NCI-H2227 treated with DMSO at 0.1 percent for 48 hours (cell line): Measurements from ENCODE around the gene SHROOM1.
"Not testable (repeated sequence)": the region's sequence is repeated elsewhere in the genome, so short reads cannot be mapped to it uniquely, and the experiment has no call there.

Experiments
- DNase-seq: peaks from one replicate; lab custom pipeline; 2025; lab: John Stamatoyannopoulos, UW

Gene SHROOM1

DNA sequence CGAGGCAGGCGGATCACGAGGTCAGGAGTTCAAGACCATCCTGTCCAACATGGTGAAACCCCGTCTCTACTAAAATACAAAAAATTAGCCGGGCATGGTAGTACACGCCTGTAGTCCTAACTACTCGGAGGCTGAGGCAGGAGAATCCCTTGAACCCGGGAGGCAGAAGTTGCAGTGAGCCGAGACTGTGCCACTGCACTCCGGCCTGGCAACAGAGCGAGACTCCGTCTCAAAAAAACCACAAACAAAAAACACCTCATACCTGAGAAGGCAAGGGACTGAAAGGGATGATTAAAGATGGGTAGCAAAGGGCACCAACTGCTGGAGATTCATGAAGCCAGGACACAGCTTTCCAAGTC is 23.7 kb downstream of the SHROOM1 start:
- not testable (repeated sequence) for DNase-seq

DNA sequence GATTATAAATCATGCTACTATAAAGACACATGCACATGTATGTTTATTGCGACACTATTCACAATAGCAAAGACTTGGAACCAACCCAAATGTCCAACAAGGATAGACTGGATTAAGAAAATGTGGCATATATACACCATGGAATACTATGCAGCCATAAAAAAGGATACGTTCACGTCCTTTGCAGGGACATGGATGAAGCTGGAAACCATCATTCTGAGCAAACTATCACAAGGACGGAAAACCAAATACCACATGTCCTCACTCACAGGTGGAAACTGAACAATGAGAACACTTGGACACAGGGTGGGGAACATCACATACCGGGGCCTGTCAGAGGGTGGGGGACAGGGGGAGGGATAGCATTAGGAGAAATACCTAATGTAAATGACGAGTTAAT is 24.6 kb downstream of the SHROOM1 start:
- not testable (repeated sequence) for DNase-seq

GRCh38 chr5:132804219-132804618 is 26.2 kb downstream of the SHROOM1 start:
- not testable (repeated sequence) for DNase-seq

GRCh38 chr5:132802685-132803066 is 27.8 kb downstream of the SHROOM1 start:
- DNase-seq = not testable (repeated sequence)

GRCh38 chr5:132802044-132802684 is 28.3 kb downstream of the SHROOM1 start:
- no peak for DNase-seq

GRCh38 chr5:132800545-132800944 is 29.9 kb downstream of the SHROOM1 start:
- no peak for DNase-seq

DNA sequence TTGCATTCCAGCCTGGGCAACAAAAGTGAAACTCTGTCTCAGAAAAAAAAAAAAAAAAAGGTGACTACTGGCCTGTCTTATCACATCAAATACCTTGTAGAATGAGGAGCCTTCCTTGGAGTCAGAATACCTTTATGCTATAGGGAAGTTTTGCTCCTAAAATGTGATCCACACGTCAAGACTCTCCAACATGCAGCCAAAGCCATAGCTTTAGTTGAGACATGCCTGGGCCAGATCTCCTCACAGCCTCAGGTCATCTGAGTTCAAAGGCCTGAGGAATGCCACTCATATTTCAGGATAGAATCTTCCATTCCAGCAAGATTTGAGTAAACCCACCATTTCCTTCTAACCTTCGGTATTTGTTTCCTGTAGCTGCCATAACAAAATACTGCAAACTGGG is 31.1 kb downstream of the SHROOM1 start:
- no peak for DNase-seq

GRCh38 chr5:132797651-132798050 is 32.8 kb downstream of the SHROOM1 start:
- DNase-seq = no peak

DNA sequence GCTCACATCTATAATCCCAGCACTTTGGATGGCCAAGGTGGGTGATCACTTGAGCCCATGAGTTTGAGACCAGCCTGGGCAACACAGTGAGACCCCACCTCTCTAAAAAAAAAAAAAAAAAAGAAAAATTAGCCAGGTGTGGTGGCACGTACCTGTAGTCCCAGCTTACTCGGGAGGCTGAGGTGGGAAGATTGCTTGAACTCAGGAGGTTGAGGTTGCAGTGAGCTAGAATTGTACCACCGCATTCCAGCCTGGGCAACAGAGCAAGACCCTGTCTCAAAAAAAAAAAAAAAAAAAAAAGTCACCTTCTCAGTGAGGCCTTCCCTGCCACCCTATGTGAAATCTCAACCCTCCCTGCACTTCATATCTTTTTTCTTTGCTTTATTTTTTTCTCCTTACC is 39.4 kb downstream of the SHROOM1 start:
- DNase-seq = no peak

GRCh38 chr5:132790201-132790865 is 40.1 kb downstream of the SHROOM1 start:
- no peak for DNase-seq

DNA sequence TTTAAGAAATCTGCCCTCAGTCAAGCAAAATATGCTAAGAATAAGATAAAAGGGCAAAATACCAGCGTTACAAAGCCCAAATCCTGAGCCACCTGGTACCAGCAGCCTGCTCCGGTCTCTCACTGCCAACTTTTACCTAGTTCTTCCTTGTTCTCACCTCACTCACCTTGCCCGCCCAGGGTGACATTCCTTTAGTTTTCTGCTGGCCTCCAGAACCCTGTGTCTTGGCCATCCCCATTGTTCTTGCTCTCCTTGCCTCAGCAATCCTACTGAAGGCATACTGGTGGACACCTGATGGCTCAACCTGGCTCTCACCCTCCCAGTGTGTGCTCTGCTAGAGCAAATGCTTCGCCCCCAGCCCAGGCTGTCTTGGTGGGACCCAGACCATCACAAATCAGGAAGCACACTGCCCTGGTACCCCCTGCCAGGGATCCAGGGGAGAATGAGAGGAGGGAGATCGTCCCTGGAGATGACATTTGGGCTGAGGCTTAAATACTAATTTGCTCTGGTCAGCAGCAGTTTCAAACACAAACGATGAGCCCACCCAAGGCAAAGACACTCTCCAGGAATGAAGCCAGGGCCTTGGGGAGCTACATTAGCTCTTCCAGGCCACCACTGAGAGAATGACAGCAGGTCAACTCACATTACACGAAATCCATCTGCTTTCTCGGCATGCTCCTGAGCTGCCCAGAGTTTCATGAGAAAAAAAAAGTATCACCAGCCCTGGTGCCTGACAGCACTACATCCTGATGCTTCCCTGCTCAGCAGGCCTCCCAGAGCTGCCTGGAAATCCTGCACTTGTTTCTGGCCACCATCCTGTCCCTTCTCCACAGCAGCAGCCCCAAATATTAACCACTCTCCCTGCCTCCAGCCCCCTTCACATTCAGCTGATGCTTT is 41.2 kb downstream of the SHROOM1 start:
- DNase-seq = no peak

DNA sequence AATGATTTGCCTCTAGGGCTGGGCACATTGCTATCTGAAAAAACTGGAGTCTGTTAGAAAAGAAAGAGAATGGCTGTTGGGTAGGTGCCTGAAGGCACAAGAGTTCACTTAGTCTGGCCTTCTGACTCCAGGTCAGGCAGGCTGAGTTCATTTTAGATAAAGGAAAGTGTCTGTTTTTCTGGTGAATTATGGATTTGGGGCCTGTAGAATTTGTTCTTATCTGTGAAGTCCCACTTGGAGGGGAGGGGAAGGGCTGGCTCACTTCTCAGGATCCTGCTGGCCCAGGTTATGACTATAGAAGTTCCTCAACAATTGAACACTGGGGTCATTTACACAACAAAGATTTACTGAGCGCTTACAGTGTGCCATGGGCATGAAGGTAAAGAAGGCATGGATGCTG is 41.9 kb downstream of the SHROOM1 start:
- no peak for DNase-seq

DNA sequence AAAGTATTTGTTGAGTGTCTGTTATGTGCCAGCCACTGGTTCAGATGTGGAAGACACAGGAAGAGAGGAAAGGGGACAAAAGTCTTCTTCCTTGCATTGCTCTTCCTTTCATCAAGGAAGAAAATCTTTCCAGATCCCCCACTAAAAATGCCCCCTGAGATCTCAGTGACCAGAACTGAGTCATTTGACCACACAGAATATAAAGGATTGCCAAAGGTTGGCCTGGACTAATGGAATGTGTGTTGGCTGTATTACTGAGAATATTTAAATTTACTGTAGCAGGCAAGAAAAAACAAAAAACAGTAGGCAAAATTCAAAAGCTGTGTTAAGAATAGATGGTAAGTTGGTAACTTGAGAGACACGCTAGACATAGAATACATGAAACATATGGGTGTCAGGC is 43.4 kb downstream of the SHROOM1 start:
- no peak for DNase-seq

GRCh38 chr5:132785864-132786263 is 44.6 kb downstream of the SHROOM1 start:
- no peak for DNase-seq

DNA sequence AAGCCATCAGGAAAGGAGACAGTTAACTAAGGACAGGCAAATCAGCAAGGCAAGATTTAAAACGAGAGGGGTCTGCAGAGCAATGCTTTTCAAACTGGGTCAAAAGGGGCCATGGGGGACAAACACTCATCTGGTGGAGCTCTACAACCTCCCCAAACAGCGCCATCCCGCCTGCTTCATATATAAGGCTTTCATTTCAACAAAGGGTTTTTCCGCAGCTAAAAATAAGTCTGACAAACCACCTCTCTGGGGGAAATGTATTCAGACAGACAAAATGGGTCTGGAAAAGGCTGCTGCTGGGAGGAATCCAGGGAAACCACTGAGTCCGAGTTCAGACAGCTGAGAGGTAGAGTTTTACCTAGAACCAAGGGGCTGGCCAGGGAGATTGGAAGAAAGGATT is 45.1 kb downstream of the SHROOM1 start:
- DNase-seq = no peak

DNA sequence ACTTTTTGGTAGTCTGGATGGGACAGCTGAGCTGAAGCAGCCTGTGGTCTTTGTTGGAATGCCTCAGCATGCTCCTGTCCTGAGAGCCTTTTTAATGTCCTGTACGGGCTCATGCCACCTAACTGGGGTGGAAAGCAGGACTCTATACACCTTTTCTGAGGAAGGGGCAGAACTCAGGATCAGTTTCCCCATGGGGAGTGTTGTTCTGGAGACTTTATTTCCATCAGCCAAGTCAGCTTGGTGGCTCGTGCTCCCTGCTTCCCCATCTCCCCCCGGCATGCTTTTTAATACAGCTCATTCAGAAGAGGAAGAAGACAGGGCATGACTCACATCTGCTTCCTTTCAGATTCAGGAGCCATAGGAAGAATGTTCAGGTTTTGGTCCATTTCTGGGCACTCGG is 48.3 kb downstream of the SHROOM1 start:
- no peak for DNase-seq

DNA sequence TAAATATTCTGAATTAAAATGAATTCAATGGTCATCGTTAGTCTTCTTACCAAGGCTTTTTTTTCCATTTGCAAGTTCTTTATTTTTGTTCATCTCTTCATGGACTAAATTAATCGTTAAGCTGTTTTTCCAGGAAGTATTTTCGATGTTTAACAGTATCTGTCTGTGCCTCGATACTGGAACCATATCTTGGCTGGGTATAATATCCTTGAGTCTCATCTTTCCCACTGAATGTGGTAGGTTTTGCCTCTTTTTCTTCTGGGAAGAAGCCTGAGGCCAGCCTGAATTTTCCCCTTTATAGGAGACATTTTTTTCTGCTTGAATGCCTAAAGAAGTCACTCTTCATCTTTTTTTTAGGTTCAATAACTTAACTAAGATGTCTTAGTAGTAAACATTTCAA is 49.4 kb downstream of the SHROOM1 start:
- DNase-seq = no peak

DNA sequence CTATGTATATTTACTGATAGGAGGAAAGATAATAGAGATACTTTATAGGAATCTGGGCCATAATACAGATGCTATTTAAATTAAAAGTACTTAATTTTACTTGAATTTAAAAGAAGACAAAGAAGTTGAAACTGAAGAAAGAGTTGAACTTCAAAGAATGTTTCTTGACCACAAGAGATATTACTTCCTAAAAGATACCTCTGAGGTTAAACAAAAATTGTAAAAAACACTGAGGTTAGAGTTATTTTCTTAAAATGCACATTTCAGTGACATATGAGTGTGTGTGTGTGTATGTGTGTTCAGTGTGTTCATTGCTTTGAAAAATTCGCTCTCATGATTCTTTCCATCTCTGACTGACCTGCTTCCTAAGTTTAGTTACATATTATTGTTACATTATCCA is 49.9 kb downstream of the SHROOM1 start:
- no peak for DNase-seq

DNA sequence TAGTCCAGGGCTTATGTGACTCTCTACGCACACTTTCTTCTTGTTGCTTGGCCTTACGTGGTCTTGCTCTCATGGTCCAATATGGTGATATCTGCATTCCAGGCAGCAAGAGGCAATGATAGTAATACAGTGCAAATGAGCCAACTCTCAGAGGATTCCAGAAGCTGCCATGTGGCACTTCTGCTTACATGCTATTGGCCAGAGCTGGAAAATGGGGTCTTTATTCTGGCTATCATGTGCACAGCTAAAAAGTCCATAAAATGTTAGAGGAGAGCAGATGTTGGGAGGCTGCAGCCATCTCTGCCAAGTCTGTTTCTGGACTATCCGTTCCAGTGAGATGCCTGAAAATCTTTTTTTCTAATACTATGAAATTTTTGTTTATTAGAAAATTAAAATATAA is 50.5 kb downstream of the SHROOM1 start:
- no peak for DNase-seq

GRCh38 chr5:132778856-132779255 is 51.6 kb downstream of the SHROOM1 start:
- DNase-seq = no peak

DNA sequence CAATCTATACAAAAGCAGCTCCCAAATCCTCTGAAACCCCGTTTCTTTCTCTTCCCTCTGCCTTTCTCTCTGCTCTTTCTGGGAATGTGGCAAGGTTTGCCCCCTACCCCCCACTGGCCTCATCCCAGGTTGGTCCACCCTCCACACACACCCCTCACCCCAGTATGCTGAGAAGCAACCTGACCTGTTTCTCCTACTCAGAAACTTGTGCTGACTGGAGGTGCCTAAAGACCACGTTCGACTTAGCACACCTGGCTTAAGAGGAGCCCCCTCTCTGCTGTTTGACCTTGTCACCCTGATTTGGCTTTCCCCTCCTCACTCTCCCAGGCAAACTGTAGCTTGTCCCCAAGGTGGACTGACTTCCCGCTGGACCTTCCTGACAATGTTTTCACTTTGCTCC is 52.3 kb downstream of the SHROOM1 start:
- no peak for DNase-seq

DNA sequence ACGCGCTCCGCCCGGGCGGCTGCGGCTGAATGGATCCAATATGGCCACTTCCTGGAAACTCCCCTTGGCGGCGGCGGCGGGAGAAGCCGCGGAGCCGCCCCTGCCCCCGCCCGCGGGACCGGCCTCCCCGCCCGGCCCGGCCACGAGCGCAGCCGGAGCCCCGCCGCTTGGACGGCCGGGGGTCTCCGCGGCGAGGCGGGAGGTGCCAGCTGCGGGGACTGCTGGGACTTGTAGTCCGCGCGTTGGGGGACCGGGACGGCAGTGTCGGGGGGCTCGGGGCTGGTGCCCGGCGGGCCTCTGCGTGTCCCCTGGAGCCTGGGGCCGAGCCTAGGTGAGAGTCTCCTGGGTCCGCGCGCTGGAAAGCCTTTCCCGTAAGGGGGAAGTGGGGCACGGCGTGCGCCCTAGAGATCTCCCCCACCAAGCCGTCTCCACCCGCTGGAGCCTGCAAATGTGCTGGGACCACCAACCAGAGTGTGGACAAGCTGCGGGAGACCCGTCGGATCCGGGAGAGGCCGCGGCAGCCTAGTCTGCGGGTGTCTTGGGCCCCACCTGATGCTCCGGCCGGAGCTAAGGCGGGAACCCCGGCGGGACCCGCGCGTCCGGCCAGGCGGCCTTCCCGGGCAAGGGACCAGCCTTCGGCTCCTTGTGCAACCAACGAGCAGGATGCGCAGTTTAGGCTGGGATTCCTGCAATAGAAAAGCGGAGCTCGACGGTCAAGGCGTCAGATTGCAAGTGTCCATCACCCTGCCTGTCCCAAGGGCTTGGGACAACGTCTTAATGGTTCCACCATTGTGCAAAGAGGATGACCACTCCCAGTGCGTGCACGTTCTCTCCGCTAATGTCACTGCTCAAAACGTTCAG is 53.0 kb downstream of the SHROOM1 start, which contains the start of gene SEPTIN8:
Gene SEPTIN8 (minus strand): TSS at position 31 of the 861 bp plus-strand sequence. CDS start 102 bp downstream, outside the sequence.
- DNase-seq = no peak
